NCI-H69 (cell line): ENCODE measurements around the gene H2BW2.
"Not testable (repeated sequence)": the region's sequence is repeated elsewhere in the genome, so short reads cannot be mapped to it uniquely, and the experiment has no call there.

Experiments
- DNase-seq: peaks from one replicate; lab custom pipeline; 2025; lab: John Stamatoyannopoulos, UW

Gene H2BW2

DNA sequence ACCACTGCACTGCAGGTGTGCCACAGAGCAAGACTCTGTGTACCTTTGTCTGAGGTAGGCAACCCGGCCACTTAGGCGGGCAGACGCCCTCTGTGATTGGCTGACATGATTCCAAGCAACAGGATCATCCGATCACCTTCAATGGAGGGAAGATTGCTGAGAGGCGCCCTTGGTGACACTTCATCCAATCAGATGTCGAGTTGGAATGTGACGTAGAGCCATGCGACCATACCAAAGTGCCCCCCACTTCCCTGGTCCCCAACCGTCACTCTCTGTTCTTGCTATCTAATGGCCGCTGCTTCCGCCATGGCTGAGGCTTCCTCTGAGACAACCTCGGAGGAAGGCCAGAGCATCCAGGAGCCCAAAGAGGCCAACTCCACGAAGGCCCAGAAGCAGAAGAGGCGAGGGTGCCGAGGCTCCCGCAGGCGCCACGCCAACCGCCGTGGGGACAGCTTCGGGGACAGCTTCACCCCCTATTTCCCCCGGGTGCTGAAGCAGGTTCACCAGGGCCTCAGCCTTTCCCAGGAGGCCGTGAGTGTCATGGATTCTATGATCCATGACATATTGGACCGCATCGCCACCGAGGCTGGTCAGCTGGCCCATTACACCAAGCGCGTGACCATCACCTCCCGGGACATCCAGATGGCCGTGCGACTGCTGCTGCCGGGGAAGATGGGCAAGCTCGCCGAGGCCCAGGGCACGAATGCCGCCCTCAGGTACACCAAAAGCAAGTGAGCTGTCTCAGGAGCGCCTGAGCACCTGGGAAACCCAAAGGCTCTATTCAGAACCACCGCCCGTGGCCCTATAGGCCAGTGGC lies at the start of gene H2BW2:
TSS of gene H2BW2 (plus strand) at position 268 of the 817 bp plus-strand sequence. CDS start at position 307, 39 bp downstream.
- DNase-seq = no peak

GRCh38 chrX:103999234-103999633 lies 40.5 kb upstream of the H2BW2 start:
- DNase-seq = no peak

GRCh38 chrX:104008831-104009230 lies 30.9 kb upstream of the H2BW2 start:
- no peak for DNase-seq

DNA sequence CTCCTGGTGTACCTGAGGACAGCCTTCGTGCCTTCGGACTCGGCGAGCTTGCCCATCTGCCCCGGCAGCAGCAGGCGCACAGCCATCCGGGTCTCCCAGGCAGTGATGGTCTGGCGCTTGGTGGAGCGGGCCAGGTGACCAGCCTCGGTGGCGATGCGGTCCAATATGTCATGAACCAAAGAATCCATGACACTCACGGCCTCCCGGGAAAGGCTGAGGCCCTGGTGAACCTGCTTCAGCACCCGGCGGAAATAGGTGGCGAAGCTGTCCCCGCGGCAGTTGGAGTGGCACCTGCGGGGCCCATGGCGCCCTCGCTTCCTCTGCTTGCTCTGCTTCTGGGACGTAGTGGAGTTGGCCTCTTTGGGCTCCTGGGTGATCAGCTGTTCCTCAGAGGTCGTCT lies 26.6 kb upstream of the H2BW2 start:
- DNase-seq = no peak

- no peak for DNase-seq
These were observed 26.1 kb upstream of the H2BW2 start, which contains the start of gene H2BW1 for GRCh38 chrX:104013606-104014005. Gene H2BW1, minus strand, starts transcription at chrX:104013708. Its CDS starts 132 bp downstream, at chrX:104013576.

DNA sequence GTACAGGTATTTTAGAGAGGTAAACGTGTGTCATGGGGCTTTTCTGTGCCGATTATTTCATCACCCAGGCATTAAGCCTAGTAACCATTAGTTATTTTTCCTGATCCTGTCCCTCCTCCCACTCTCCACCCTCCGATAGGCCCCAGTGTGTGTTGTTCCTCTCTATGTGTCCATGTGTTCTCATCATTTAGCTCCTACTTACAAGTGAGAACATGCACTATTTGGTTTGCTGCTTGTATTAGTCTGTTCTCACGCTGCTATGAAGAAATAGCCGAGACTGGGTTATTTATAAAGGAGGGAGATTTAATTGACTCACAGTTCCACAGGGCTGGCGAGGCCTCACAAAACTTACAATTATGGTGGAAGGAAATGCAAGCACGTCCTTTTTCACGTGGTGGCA lies 24.2 kb upstream of the H2BW2 start:
- DNase-seq = not testable (repeated sequence)

DNA sequence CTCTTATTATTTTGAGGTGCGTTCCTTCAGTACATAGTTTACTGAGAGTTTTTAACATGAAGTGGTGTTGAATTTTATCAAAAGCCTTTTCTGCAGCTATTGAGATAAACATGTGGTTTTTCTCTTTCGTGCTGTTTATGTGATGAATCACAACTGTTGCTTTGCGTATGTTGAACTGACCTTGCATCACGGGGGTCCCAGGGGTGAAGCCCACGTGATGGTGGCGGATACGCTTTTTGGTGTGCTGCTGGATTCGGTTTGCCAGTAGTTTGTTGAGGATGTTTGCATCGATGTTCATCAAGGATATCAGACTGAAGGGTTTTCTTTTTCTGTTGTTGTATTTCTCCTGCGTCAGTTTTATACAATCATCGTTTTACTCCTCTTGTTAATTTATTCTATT lies 21.6 kb upstream of the H2BW2 start:
- DNase-seq = no peak

GRCh38 chrX:104041003-104041402 lies 1.2 kb downstream of the H2BW2 start:
- no peak for DNase-seq

- no peak for DNase-seq
These were observed 5.9 kb downstream of the H2BW2 start for GRCh38 chrX:104045642-104046041.

DNA sequence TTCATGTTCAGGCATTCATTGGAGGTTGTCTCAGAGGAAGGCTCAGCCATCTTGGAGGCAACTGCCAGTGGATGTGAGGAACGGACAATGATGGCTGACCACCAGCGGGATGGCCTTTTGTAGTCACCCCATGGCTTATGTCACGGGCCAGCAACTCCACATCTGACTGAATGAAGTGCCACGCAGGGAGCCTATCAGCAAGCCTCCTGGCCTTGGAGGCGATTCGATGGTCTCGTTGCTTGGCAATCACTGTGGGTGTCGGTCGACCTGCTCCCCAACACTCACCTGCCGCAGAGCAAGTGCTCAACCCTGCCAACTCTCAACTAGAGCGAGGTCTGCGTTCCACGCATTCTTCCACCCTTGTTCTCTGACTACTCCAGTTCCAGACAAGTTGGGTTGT lies 7.4 kb downstream of the H2BW2 start:
- DNase-seq = no peak

GRCh38 chrX:104054956-104055355 lies 15.2 kb downstream of the H2BW2 start:
- not testable (repeated sequence) for DNase-seq

- not testable (repeated sequence) for DNase-seq
These were observed 22.9 kb downstream of the H2BW2 start for GRCh38 chrX:104062636-104063035.

DNA sequence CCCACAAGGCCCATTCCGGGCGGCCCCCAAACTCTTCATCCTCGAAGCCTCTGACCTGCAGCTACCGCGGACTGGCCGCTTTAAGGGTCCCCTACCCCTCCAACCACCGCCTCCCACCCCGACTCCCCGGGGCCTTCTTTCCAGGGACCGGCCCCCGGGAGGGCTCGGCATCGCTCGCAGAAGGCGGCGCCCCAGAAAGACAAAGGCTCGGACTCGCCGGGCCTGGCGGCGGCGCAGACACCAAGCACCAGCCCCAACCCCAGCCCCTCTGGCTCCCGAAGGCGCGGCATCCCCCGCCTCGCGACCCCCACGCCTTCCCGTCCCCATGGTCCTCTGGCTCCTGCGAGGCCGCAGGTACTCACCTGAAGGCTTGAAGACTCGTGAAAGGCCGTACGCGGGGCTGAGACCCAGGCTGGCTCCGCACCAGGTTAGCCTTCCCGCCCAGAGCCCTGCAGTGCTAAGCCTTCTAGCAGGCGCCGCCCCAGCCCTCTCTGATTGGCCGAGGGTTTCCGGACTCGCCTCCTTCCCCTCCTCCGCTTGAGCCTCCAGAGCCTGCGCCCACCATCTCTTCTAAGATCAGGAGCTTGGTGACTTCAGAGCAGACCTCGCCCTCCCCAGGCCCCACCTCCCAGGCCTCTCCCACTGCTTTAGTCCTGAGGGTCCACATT lies 36.2 kb downstream of the H2BW2 start, which contains the start of gene TMSB15C:
TSS of gene TMSB15C (minus strand) at position 459 of the 668 bp plus-strand sequence.
- DNase-seq = not testable (repeated sequence)

DNA sequence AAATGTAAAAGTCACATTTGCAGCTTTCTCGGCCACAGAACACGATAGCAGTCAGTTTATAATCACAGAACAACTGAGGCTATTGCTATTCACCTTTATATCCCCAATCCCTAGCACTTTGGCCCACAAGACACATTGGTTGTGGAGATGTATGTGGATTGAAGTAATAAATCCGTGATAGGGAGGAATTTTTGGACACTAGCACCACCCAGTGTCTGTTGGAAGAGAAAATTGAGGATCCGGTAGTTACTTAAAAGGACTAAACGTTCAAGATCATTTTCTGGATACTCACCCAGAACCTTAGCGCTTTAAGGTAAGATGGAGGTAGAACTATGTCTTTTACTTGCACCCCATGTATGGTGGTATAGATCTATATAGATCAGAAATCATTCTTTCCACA lies 38.1 kb downstream of the H2BW2 start:
- not testable (repeated sequence) for DNase-seq

DNA sequence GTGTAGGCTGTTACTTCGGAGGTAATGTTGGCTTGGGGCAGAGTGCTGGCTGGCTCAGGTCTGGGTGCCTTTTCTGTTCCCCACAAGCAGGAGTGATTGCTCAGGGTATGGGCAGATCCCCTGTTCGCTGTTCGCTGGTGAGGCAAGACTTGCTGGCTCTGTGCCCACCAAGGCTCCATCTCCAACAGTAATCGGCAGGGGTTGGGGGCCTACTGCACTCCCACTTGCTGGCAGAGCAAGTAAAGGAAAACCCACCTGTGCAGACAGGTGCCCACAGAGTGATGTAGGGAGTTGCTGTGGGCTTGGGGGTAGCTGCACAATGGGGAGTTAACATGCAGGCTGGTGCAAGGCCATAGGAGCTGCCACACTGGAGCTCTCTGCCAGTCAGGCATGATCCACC lies 44.3 kb downstream of the H2BW2 start:
- no peak for DNase-seq

GRCh38 chrX:104084534-104085277 lies 45.0 kb downstream of the H2BW2 start:
- no peak for DNase-seq

GRCh38 chrX:104085477-104085876 lies 45.7 kb downstream of the H2BW2 start:
- DNase-seq = no peak

GRCh38 chrX:104085919-104086318 lies 46.2 kb downstream of the H2BW2 start:
- DNase-seq = no peak
